GM19468 (cell line): ENCODE results near the gene LDB3.

ENCODE experiments used
- ATAC-seq: cut with Tn5 transposase; IDR thresholded peaks from one replicate; pipeline ENCODE4 v1.9.1; 2021; ENCODE audit warnings: mild to moderate bottlenecking, moderate library complexity, moderate number of reproducible peaks; ENCODE audit not compliant: unreplicated experiment; ENCODE audit errors: extremely low read depth

The LDB3 gene

GRCh38 chr10:86699541-86699940 is 31.2 kb downstream of the LDB3 start:
- no peak for ATAC-seq

DNA sequence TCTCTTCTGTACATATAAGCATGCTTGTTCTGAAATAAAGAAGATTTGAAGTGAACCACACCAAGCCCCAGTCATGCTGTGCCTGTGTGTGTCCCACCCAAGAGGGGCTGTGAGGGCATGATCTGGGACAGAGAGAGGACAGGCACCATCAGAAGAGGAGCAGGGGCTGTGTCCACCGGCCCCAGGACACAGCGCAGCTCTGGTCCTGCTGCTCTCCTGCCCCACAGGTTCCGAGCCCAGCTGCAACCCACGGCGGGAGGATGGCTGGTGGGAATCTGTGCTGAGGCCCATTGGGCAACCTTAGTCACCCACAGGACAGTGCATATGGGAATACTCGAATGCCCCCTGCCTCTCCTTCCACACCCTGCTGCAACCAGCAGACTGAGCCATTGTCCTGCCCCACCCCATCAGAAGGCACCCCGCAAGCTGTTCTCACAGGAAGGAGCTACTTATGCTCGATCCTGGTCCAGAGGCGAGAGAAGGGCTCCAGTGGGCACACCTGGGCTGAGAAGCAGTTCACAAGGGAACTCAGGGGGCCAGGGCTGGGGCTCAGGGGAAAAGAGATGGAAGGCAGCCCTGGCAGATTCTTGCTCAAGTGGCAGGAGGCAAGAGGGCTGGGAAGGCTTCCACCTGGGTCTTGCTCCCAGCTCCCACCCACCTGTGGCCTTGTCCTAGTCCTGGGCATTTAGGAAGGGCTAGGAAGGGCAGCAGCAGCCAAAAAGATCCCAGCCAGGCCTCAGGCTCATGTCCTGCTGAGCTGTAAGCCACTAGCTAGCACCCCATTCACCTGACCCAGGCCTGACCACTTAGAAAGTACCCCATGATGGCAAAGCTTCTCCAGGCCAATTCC is 31.9 kb downstream of the LDB3 start:
- ATAC-seq, result no peak

DNA sequence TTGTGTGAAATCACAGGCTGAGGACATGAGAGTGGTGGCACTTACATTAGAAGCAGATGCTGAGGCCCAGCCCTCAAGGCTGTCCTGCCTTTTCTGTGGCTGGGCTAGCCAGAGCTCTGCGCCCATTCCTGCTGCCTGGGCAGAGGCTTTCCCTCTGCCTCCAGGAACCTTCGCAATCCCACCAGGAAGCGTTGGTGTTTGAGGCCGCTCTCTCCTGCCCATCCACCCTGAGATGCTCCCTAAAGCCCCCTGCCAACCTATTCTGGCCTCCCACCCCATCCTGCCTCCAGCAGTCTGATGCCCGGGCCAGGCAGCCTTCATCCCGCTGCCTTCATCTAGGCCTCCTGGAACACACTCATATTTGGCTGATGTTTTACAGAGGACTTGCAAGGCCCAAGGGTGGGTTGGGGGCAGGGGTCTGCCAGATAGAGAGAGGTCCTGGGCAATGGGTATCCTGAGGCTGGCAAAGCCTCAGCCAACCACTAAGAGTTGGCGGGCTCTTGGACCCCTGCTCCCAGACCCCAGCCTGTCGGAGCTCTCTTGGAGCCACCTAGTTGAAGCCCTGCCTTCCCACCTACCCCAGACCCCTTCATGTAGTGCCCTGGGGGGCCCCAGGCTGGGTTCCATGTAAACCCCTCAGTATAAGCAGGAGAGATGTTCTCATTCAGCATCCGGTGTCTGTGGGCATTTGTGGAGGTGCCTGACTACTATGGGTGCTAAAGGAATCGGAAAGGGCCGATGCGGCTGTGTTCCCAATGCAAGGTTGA is 32.7 kb downstream of the LDB3 start:
- no peak for ATAC-seq

- ATAC-seq, result no peak
Measured at GRCh38 chr10:86703176-86703575, 34.9 kb downstream of the LDB3 start.

- ATAC-seq, result no peak
Measured at GRCh38 chr10:86705139-86705538, 36.8 kb downstream of the LDB3 start.

DNA sequence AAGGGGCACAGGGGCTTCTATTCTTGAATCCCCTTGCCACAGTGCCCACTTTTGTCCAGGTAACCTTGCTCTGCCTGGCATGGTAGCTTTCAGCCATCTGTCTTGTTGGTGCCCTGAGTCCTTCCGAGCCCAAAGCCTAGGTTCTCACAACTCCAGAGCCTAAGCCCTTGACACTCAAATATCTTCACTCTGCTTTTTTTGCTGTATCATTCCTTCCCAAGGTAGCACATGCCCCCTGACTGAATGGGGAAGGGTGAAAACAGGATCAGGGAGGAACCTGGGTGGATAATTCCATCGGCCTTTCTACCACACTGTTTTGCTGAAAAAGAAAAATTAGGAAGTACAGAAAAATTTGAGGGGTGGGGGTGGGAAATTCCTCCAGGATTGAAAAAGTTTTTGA is 37.6 kb downstream of the LDB3 start:
- no peak for ATAC-seq

DNA sequence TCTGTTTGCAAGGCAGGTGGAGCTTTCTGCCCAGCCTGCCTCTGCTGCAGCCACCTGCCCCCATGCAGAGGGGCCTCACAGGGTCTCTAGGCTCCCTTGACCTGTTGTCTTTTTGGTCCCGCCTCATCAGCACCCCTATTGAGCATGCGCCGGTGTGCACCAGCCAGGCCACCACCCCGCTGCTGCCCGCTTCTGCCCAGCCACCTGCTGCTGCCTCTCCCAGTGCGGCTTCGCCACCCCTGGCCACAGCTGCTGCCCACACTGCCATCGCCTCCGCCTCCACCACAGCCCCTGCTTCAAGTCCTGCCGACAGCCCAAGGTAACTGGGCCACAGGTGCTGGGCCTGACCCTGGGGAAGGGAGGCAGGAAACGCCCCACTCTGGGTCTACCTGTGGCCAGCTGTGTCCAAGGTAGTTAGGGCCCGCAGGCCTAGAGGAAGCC is 38.1 kb downstream of the LDB3 start:
- ATAC-seq, result no peak

DNA sequence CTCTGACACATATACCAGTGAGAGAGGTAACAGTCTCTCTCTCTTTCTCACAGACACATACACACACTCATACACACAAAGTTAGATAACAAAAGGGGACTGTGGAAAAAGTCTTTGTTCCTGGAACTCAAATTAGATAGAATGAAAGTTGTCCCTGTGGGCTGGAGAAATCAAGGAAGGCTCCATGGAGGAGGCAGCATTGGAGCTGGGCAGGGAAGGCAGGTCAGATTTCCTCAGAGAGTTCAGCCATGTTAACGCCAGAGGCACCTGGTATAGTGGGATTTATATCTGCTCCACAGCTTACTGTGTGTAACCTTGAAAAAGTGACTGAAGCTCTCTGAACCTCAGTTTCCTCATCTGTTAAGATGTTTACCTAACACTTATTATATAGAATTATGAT is 38.7 kb downstream of the LDB3 start:
- ATAC-seq, result no peak

DNA sequence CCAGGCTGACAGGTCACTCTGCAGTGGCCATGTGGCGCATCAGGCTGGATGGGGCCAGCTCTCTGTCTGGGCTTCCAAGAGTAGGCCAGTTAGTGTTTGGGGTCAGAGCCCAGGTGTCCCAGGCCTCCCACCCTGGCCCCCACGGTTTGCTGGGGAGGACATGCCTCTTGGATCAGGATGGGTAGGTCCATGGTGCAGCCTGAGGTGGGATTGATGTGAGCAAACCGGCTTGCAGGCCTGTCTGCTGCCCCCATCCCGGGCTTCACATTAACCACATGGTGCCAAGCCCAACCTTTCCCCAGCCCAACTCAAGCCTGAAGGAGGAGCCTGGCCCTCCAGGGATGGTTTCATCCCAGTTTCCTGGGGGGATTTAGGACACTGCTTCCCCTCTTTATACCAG is 39.2 kb downstream of the LDB3 start:
- ATAC-seq, result no peak

DNA sequence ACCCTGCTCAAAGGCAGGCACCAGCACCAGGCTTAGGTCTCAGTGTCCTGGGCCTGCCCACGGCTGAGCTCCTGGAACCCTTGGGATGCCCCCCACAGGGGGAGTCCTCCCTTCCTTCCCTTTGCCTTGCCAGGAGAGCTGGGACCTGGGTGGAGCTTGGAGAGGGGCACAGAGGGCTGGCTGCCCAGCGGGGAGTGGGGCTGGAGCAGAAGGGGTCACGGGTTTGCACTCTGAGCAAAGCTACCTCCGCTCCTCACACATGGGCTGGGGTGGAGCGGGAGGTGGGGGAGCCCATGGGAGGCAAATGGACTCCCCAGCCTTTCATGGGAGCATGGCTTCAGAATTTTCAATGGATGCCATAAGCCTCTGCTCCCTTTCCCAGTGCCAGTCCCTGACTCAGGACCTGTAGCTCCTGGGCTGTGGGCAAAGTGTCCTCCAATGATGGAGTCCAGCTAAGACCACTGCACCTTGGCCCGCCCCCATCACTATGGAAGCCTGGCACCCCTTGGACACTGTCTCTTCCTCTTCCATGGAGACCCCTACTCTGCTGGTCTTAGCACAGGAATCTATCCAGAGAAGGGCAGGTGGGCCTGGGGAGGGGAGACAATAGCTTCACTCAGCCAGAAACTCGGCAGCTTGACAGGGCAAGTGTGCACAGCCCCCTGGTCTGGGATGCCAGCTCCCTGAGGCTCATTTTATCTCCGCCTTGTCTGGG is 39.9 kb downstream of the LDB3 start:
- ATAC-seq, result no peak

- no peak for ATAC-seq
Measured at GRCh38 chr10:86708783-86709380, 40.6 kb downstream of the LDB3 start.

GRCh38 chr10:86709396-86710185 is 41.3 kb downstream of the LDB3 start:
- ATAC-seq, result no peak

DNA sequence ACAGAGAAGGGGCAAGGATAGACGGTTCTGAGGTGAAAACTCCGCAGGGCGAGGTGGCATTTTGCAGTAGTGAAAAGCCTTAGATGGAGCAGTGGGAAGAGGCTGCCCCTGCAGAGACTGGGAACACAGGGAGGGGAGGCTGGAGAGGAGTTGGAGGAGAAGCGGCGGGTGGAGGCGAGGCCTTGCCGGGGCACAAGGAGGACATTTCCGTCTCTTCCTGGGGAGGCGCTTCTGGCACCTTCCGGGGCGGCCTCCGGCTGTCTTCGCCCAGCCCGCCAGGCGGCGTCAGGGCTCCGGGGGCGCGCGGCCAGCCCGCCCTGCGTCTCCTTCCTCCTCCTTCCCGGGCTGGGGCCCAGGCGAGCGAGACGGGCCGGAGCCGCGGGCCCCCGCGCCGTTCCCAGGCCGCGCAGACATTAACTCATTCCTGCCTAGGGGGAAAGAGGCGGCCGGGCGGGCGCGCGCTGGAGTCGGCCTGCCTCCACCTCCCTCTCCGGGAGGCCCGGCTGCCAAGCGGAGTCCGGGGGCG is 42.7 kb downstream of the LDB3 start:
- peak; percentile 87 for ATAC-seq

GRCh38 chr10:86711513-86712316 is 43.4 kb downstream of the LDB3 start:
- peak; percentile 25 for ATAC-seq

DNA sequence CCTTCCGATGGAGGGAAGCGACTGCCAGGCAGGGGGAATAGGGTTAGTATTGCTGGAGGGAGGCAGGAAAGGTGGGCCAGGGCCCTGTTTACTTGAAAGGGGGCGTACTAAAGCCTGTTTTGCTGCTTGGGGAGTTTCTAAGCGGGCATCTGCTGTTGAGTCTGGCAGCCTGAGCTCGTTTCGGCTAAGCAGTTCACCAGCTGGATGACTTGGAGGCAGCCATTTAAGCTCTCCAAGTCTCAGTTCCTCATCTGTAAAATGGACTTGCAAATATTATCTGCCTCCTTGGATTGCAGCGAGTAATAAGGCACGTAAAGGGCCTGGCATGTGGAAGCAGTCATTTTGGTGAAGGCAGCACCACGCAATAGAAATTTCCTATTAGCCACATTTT is 44.0 kb downstream of the LDB3 start:
- peak; percentile 22 for ATAC-seq

DNA sequence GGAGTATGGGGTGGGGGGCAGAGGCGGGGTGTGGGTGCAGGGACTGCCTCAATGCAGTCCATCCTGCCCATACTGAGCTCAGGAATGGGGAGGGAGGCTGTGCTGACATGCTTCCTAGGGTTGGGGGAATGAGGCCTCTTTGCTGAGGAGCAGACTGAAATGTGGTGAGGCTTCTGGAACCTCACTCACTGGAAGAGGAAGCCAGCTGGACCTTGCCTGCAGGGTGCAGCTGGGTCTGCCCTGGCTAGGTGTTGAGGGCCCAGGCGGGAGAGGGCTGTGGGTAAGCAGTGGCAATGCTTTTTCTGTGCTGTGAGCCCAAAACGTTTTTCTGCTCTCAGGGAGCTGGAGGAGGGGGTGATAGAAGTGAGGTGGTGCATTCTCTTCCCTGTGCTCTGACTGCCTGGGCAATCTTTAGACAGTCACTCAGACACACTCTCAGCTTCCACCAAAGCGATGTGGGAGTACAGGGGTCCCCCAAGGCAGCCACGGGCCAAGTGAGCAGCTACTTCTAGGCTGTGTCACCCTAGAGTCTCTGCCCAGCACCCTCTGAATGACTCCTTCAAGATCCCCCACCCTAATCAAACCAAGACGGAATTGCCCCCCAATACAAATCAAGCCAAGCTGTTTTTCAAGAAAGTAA is 47.0 kb downstream of the LDB3 start:
- ATAC-seq, result no peak

DNA sequence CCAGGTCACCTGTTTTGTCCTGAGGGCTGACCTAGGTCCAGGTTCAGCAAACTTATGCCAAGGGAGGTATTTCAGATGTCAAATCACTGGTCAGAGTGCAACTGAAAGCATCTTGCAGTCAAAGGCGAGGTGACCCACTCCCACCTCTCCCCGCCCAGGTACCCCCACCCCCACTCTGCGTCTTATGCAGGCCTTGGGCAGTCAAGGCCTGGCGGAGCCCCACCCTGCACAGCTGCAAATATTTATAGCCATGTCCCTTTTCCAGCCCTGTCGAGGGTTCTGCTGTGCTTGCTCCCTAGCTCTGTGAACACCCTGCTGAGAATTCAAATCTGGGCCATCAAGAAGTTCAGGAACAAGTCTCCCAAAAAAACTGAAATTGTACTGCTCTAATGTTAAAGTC is 47.5 kb downstream of the LDB3 start:
- no peak for ATAC-seq

- ATAC-seq, result no peak
Measured at GRCh38 chr10:86716466-86716865, 48.2 kb downstream of the LDB3 start.
